Measurements from ENCODE around the gene ACE2. TPM values are rescaled to one million over a fixed set of nuclear protein-coding genes. Genes with fewer than 3 reads are reported as not detected.

The ACE2 gene
- total and polyA plus RNA-seq, 2 donors (not counting 3 experiments of a cell fraction or from before 2014, with no cell fraction given): not detected

DNA sequence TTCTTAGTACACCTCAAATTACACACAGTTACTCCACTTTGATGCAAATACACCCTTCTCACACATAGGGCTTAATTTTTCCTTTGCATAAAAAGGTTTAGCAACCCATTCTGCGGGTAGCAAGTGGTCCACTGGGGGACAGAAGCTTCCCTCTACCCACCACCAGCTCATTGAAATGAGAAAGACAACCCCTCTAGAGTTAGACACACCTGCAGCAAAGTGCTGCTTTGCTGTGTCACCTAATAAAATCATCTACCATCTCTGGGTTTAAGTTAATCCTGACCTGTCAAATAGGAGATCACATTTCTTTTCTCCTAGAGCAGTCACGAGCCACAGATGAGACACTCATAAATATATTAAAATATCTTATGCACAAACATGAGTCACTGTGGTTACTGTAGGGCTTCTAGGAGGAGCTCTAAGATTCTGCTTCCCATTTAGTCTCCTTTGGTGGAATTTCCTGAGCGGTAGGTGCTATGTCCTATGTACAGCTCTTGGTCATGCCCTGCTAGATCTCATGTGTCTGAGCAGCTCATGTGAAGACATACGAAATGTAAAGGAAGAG lies 88.3 kb downstream of the ACE2 start:
- Histone ChIP-seq H3K9me3 (replicated peaks; ENCODE audit: control insufficient read depth, insufficient read depth, low read length) (no peaks in the 10 kb centered on the region), H3K36me3 (ENCODE audit: control insufficient read depth in 2 of 2, extremely low read depth in 1 of 2, insufficient read depth in 2 of 2, low read length in 2 of 2) (peaks cover 7 to 12% of the 10 kb centered on the region in 2 experiments), H3K27ac (ENCODE audit: insufficient read depth, low read depth, low read length) (peak overlapping the region; percentile 81), H3K27me3 (ENCODE audit: control insufficient read depth in 2 of 2, insufficient read depth in 2 of 2, low read length in 2 of 2) (no peaks in the 10 kb centered on the region), H2AFZ (ENCODE audit: low read depth, low read length) (no peak overlapping the region), H3K79me2 (ENCODE audit: control insufficient read depth, insufficient read depth, low read length) (no peaks in the 10 kb centered on the region), H4K20me1 (replicated peaks; ENCODE audit: control insufficient read depth, extremely low read depth, insufficient read depth, low read length) (no peaks in the 10 kb centered on the region), H3K9me1 (replicated peaks; ENCODE audit: control insufficient read depth, extremely low read depth, insufficient read depth, low read length) (no peaks in the 10 kb centered on the region), H3K4me2 (ENCODE audit: insufficient read depth, low read length) (peak overlapping the region; percentile 4), H3K4me1 (ENCODE audit: control insufficient read depth, extremely low read depth, insufficient read depth, low read length) (peaks cover 63% of the 10 kb centered on the region), H3K4me3 (replicated peaks in 1 of 3; ENCODE audit: insufficient read depth in 1 of 3, low read depth in 1 of 3, low read length in 3 of 3) (no peak overlapping the region), H3K9ac (replicated peaks; ENCODE audit: extremely low read depth, insufficient read depth, low read length) (no peak overlapping the region)
- DNase-seq (ENCODE audit: low read depth, low spot score): no peak
- TF ChIP-seq POLR2AphosphoS5 (IDR thresholded peaks at IDR 0.05; ENCODE audit: insufficient read depth, low read depth, low read length) (no peak), FOS (IDR thresholded peaks at IDR 0.05; ENCODE audit: borderline replicate concordance, insufficient read depth, low read length) (peak; percentile 33)
- BruUV-seq (replicated peaks): no TSS peak
- FAIRE-seq: peak; percentile 88
- POLR2A ChIA-PET: interaction anchor here (0.5 kb wide), 1 partner anchor 52 kb away, joined by 3 read pairs; no protein-coding TSS in a partner anchor
- dilution Hi-C loops (cut with MboI; ENCODE audit: extremely low pct_ligation_motif_present, low sequenced_read_pairs) (no loop called here), intact Hi-C loops (cut with micrococcal nuclease) (no loop called here)
- CTCF ChIA-PET: interaction anchor here (0.8 to 1.5 kb wide), 5 partner anchors 9 to 53 kb away, joined by 3 to 10 read pairs (median 4); no protein-coding TSS in a partner anchor

DNA sequence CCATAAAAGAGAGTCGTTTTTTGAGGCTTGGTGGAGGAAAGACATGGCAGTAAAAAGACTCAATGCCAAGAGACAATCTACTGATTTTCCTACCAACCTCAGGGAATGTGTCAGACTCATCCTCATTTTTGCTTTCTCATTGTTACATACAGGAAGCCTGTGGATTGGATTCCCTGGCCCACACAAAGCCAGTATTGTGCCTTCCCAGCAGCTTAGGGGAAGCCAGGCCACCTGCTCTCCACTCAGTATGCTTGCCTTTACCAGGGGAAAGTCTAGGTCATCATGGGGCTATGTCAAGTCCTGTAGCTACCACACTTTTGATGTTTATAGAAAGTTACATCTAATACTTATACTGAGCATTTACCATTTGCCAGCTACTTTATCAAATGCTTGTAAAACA lies 89.2 kb downstream of the ACE2 start:
- peak; percentile 91 for FAIRE-seq
- TF ChIP-seq FOS (IDR thresholded peaks at IDR 0.05; ENCODE audit: borderline replicate concordance, insufficient read depth, low read length): no peak
- TF ChIP-seq EZH2 (IDR thresholded peaks at IDR 0.05; ENCODE audit: borderline replicate concordance, low read depth, low read length, severe bottlenecking): no peak
- no peak for TF ChIP-seq GATA2 (IDR thresholded peaks at IDR 0.05; ENCODE audit: insufficient read depth, insufficient read length, low read depth, low read length)
- no peak for TF ChIP-seq POLR2AphosphoS5 (IDR thresholded peaks at IDR 0.05; ENCODE audit: insufficient read depth, low read depth, low read length)
- TF ChIP-seq CTCF (IDR thresholded peaks at IDR 0.05; ENCODE audit: extremely low read depth in 1 of 2, insufficient read depth in 1 of 2, low read depth in 1 of 2, low read length in 2 of 2): no peak
- no peak for TF ChIP-seq POLR2A (IDR thresholded peaks at IDR 0.05; ENCODE audit: low read depth, low read length)
- Histone ChIP-seq H3K4me3 (replicated peaks in 1 of 3; ENCODE audit: insufficient read depth in 1 of 3, low read depth in 1 of 3, low read length in 3 of 3) (no peak overlapping the region), H3K9me3 (replicated peaks; ENCODE audit: control insufficient read depth, insufficient read depth, low read length) (no peaks in the 10 kb centered on the region), H3K4me1 (ENCODE audit: control insufficient read depth, extremely low read depth, insufficient read depth, low read length) (peaks cover 54% of the 10 kb centered on the region), H3K79me2 (ENCODE audit: control insufficient read depth, insufficient read depth, low read length) (no peaks in the 10 kb centered on the region), H2AFZ (ENCODE audit: low read depth, low read length) (no peak overlapping the region), H4K20me1 (replicated peaks; ENCODE audit: control insufficient read depth, extremely low read depth, insufficient read depth, low read length) (no peaks in the 10 kb centered on the region), H3K27me3 (ENCODE audit: control insufficient read depth in 2 of 2, insufficient read depth in 2 of 2, low read length in 2 of 2) (no peaks in the 10 kb centered on the region), H3K9me1 (replicated peaks; ENCODE audit: control insufficient read depth, extremely low read depth, insufficient read depth, low read length) (no peaks in the 10 kb centered on the region), H3K4me2 (ENCODE audit: insufficient read depth, low read length) (peak overlapping the region; percentile 29), H3K27ac (ENCODE audit: insufficient read depth, low read depth, low read length) (peak overlapping the region; percentile 81), H3K9ac (replicated peaks; ENCODE audit: extremely low read depth, insufficient read depth, low read length) (peak overlapping the region; percentile 16), H3K36me3 (ENCODE audit: control insufficient read depth in 2 of 2, extremely low read depth in 1 of 2, insufficient read depth in 2 of 2, low read length in 2 of 2) (peaks cover 2 to 10% of the 10 kb centered on the region in 2 experiments)
- dilution Hi-C loops (cut with MboI; ENCODE audit: extremely low pct_ligation_motif_present, low sequenced_read_pairs) (no loop called here), intact Hi-C loops (cut with micrococcal nuclease) (no loop called here)
- BruUV-seq (replicated peaks): no TSS peak
- POLR2A ChIA-PET: interaction anchor here (0.8 to 1.4 kb wide), 2 partner anchors 8 to 12 kb away, joined by 3 read pairs; no protein-coding TSS in a partner anchor
- CTCF ChIA-PET: interaction anchor here (1.5 kb wide), 1 partner anchor 10 kb away, joined by 4 read pairs; no protein-coding TSS in a partner anchor
- peak; percentile 80 for DNase-seq (ENCODE audit: low read depth, low spot score)

All from endothelial cell of umbilical vein (primary cell).